Stimulated activated CD4-positive, alpha-beta T cell treated with anti-CD3 and anti-CD28 coated beads, Interleukin-12 subunit alpha, Interleukin-12 subunit beta, amount 100 ng/mL, for 24 hours (primary cell): ENCODE results near the gene SLX4.
"Not testable (repeated sequence)": the region's sequence is repeated elsewhere in the genome, so short reads cannot be mapped to it uniquely, and the experiment has no call there.

ENCODE experiments used
- DNase-seq, 2 experiments: peaks; one replicate each; pipeline ENCODE4 v3.0.0-alpha.2; 2020; ENCODE audit warnings: low read depth in 2 of 2

SLX4 gene

DNA sequence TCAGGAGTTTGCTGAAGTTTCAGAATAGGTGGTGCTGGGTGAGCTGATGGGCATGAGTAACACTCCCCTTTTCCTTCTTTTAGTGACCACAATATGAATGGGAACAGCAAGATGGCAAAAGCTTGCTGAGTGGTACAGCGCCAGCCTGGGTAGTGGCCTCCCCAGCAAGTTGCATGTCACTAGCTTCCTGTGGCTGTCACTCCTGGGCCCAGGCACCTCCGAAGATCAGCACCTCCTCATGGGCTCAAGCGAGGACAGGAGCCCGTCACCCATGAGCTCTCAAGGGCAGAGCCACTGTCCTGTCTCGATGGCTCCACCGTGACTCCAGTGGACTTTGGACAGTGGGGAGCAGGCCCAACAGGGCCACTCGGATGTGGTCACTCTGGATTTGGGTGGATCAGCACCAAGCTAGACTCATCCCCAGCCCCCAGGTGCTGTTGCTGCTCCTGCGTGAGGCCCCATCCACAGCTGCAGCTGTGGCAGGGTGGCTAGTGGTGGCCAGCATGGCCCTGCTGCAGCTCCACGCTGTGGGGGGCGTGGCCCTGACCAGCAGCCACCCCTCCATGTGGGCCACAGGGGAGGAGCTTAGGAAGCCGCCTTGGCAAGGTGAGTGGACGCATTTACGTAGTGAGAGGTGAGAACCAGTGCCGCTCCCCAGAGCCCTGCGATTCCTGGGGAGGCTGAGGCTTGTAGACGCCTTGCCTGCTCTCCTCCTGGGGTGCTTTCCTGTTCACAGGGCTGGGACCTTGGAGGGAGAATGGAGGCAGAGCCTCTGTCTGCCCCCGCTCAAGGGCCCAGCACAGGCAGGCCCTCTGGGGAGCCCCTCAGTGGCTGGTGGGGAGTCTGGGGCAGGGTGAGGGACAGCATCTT, 29.5 kb upstream of the SLX4 start:
- DNase-seq: no peak

GRCh38 chr16:3640207-3640606, 28.8 kb upstream of the SLX4 start:
- DNase-seq: no peak

DNA sequence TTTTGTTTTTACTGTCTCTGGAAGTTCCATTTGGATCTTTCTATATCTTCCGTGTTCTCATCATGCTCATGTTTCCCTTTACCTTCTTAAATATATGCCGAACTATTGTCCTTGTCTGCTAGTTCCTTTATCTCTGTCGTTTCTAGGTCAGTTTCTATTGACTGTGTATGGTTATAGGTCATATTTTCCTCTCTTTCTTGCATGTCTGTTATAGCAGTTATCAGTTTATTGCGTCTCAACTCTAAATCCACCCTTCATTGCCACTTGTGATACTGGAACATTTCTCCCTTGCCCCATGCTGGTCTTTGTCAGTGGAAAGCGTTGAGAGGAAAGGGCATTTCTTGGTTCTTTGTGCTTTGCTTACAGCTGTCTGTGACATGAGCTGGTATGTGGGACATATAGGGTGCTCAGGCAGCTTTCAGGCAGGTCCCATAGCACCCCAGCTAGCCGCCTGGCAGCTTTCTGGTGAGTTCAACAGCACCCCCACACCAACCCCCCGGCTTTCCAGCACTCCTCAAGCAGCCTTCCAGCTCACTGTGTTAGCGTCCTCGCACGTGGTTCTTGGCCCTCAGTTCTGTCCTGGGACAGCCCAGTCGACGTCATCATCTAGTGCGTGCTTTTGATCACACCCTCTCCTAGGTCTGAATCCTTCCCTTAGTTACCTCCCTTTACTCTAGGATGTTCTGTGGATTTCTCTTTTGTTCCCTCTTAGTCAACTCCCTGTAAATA, 27.7 kb upstream of the SLX4 start:
- DNase-seq: no peak

GRCh38 chr16:3637371-3637923, 26.0 kb upstream of the SLX4 start:
- DNase-seq: no peak

- no peak for DNase-seq
Measured at GRCh38 chr16:3625911-3626732, 14.7 kb upstream of the SLX4 start.

- no peak for DNase-seq
Measured at GRCh38 chr16:3625331-3625730, 13.9 kb upstream of the SLX4 start.

DNA sequence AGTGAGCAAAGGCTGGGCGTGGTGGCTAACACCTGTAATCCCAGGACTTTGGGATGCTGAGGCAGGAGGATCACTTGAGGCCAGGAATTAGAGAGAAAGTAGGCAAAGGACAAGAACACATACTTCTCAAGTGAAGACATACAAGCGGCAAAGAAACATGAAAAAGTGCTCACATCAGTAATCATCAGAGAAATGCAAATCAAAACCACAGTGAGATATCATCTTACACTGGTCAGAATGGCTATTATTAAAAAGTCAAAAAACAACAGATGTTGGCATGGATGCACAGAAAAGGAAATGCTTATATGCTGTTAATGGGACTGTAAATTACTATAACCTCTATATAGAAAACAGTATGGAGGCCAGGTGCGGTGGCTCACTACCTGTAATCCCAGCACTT, 12.2 kb upstream of the SLX4 start:
- DNase-seq: no peak

GRCh38 chr16:3618769-3619141, 7.3 kb upstream of the SLX4 start:
- DNase-seq: no peak

DNA sequence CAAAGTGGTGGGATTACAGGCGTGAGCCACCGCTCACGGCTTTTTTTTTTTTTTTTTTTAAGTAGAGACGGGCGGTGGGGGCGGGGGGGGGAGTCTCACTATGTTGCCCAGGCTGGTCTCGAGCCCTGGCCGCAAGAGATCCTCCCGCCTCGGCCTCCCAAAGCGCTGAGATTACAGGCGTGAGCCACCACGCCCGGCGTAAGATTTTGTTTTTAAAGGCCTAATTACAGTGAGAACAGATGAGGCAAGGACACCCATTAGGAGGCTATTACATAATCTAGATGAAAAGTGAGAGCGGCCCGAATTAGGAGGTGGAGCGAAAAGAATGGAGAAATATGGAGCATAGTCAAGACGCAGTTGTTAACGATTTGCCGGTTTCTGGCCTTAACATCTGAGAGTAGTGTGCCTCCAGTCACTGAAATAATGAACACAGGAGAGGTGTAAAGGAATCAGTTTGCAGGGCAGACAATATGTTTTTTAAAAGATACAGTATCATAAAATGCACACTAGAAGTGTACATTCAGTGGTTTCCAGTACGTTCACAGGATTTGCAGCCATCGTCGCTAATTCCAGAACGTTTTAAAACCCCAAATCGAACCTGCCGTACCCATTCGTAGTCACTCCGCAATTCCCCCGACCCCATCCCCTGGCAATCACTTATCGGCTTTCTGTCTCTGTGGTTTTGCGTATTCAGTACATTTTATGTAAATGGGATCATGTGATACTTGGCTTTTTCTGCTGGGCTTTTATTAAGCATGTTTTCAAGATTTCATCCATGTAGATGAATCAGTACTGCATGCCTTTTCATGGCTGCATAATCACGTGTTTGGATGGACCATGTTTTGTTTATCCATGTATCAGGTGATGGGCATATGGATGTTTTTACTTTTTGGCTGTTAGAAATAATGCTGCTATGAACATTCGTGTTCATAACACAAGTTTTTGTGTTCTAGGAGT, 1.4 kb upstream of the SLX4 start:
- DNase-seq: no peak

DNA sequence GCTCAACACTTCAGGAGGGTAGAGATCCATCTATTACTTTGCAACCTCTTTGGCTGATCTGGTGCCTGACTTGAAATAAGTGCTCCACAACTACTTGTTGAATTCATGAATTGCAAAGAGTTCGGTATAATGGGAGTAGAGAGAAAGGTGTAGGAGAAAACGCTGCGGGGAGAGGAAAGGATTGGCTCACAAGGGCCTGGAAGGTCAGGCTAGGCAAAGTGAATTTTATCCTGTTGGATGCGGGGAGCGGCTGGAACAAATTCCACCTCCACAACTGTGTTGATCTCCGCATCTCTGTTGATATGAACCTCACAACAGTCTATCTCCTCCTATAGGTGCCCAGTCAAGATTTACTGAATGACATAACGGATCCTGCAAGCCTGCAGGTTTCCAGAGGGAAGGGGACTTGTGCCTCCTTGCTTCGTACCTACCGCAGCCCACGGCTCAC, 684 bp downstream of the SLX4 start:
- DNase-seq: no peak

DNA sequence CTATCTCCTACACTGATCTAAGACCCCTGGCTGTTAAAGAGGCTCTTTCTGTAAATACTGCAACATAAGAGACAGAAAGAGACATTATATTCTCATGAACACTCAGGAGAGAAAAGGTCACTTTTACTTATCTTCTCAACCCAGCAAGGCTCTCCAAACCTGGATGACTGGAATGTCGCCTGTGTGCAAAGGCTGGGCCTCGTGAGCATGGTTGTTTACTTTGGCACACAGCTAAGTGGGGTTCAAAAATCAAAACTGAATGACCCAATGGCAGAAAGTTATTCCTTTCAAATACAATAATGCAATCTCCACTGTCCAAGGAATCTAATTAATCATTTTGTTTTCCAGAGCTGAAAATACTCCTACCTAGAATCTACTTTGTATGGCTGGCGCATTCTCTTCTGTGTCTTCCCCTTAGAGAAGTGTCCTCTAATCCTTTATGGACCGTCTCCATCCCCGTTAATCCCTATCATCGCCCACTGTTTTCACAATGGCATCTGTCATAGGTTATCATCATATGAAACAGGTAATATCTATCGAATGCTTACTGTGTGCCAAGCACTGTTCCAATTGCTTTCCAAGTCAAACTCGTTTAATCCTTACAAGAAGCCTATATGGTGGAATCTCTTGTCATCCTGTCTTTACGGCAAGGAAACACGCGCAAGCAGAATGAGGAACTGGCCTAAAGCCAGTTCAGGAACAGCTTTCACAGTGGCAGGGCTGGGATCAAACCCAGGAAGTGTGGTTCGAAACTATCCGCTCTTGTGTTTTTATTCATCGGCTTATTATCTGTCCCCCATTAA, 1.3 kb downstream of the SLX4 start:
- no peak for DNase-seq

DNA sequence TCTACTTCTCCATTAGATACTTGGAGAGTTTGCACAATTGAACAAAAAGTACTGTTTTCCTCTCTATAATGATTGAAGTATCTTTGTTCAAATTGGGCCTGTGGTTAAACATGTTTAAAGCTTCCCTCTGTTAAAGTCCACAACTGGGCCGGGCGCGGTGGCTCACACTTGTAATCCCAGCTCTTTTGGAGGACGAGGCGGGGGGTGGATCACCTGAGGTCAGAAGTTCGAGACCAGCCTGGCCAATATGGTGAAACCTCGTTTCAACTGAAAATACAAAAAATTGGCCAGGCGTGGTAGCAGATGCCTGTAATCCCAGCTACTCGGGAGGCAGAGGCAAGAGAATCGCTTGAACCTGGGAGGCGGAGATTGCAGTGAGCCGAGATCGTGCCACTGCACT, 2.4 kb downstream of the SLX4 start:
- DNase-seq: not testable (repeated sequence)

DNA sequence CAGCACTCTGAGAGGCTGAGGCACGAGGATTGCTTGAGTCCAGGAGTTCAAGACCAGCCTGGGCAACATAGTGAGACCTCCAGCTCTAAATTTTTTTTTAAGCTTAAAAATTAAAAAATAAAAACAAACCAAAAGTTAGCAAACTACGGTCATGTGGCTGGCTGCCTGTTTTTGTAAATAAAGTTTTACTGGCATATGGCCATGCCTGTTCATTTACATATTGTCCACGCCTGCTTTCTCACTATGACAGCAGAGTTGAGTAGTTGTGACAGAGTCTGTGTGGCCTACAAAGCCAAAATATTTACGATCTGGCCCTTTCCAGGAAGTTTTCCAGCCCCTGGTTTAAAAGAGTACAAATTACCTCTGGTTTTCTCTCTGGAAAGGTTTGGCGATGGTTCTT, 3.3 kb downstream of the SLX4 start:
- DNase-seq: no peak

DNA sequence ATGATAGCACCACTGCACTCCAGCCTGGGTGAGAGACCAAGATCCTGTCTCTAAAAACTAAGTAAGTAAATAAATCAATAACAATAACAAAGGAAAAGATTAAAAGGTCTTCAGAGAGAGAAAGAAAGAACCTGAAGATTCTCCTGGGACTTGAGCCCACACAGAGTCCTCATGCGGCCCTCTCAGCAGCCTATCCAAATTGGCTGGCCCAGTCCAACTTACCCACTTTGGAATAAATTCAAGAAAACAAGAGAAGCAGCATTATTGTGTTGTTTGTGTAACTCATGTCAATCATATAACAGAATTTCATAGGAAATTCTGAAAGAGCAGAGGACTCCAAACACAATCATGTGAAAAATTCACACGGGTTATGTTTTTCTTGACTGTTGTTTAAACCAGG, 3.8 kb downstream of the SLX4 start:
- DNase-seq: no peak

GRCh38 chr16:3607161-3607560, 4.2 kb downstream of the SLX4 start:
- DNase-seq: no peak

- no peak for DNase-seq
Measured at GRCh38 chr16:3606441-3606840, 5.0 kb downstream of the SLX4 start.

DNA sequence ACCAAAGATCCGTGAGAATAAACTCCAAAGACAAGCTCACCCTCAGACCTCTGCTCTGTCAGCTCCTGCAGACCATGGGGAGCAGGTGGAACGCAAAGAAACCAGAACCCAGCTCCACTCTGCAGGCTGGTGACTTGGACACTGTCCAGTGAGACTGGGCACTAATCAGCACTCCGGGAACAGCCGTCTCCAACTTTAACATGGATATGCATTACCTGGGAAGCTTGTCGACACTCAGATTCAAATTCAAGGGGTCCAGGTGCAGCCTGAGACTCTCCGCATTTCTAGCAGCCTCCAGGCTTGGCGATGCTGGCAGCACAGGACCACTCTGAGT, 9.1 kb downstream of the SLX4 start:
- DNase-seq: no peak

DNA sequence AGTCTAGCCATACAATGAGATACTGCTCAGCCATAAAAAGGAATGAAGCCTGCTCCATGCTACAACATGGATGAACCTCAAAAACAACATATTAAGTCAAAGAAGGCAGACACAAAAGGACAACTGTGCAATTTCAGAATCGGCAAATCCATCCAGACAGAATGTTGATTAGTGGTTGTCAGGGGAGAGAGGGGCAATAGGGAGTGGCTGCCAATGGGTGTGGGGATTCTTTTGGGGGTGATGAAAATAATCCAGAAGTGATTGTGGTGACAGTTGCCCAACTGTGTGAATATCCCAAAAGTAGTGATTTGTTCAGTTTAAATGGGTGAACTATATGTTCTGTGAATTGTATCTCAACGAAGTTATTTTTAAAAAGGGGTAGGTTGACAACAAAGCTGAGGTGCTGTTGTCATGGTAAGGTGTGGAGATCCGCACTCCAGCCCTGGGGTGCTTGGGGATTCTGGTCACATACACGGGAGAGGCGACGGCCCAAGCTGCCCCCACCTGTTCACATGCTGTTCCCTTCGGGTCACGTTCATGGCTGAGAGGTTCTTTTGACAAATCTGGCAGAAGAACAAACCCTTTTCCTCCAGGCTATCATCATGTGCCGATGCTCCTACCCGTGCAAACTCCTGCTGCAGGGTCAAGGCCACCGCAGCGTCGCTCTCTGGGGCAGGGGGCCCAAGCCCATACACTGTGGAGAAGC, 9.6 kb downstream of the SLX4 start:
- no peak for DNase-seq

- DNase-seq: no peak
Measured at GRCh38 chr16:3599922-3600321, 11.5 kb downstream of the SLX4 start.

DNA sequence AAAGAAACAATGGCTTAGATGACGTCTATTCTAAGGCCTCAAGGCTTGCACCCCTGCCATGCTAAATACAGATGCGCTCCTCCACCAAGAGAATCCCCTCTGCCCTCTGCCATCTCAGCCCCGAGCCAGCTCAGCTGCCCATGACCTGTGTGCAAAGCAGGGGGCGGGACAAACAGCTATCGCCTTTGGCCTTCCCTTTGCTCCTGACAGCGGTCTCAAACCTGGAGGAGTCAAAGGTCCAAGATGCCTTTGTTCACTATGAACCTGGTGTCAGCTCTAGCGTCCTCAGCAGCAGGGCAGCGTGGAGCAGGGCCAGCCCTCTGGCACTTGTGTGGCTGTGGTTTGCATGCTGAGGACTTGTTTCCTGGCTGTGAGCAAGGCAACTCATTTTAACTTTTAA, 12.3 kb downstream of the SLX4 start:
- no peak for DNase-seq
